NCI-H1436 treated with DMSO at 0.1 percent for 48 hours (cell line): ENCODE measurements around the gene LRRK1.

ENCODE experiments used
- DNase-seq: peaks from one replicate; lab custom pipeline; 2025; lab: John Stamatoyannopoulos, UW

LRRK1 gene

GRCh38 chr15:101056366-101057334 lies 137.5 kb downstream of the LRRK1 start:
- no peak for DNase-seq

- DNase-seq: no peak
These were observed 138.8 kb downstream of the LRRK1 start for GRCh38 chr15:101057841-101058407.

- no peak for DNase-seq
These were observed 139.6 kb downstream of the LRRK1 start for GRCh38 chr15:101058735-101059134.

GRCh38 chr15:101059381-101060341 lies 140.5 kb downstream of the LRRK1 start:
- DNase-seq: no peak

GRCh38 chr15:101060576-101061551 lies 141.7 kb downstream of the LRRK1 start:
- DNase-seq: no peak

- DNase-seq: no peak
These were observed 142.9 kb downstream of the LRRK1 start for GRCh38 chr15:101062063-101062462.

GRCh38 chr15:101062471-101063171 lies 143.5 kb downstream of the LRRK1 start:
- DNase-seq: no peak

GRCh38 chr15:101063212-101063611 lies 144.1 kb downstream of the LRRK1 start:
- DNase-seq: no peak

GRCh38 chr15:101063891-101064794 lies 145.0 kb downstream of the LRRK1 start:
- DNase-seq: no peak

- no peak for DNase-seq
These were observed 145.8 kb downstream of the LRRK1 start for GRCh38 chr15:101064795-101065569.

- DNase-seq: no peak
These were observed 146.5 kb downstream of the LRRK1 start for GRCh38 chr15:101065570-101066221.

GRCh38 chr15:101066501-101067408 lies 147.6 kb downstream of the LRRK1 start:
- DNase-seq: no peak

- DNase-seq: no peak
These were observed 148.7 kb downstream of the LRRK1 start for GRCh38 chr15:101067660-101068522.

- no peak for DNase-seq
These were observed 149.4 kb downstream of the LRRK1 start for GRCh38 chr15:101068523-101068960.

- DNase-seq: no peak
These were observed 149.9 kb downstream of the LRRK1 start for GRCh38 chr15:101068961-101069653.
